HEK293 (cell line): ENCODE data around the gene AFF2.

Source experiments
- RBAK ChIP-seq: fragments of 450-650 bp; formaldehyde crosslinking; IDR thresholded peaks from 2 replicates; pipeline ENCODE4 v1.5.1; 2016; ENCODE audit warnings: missing biosample characterization, missing genetic modification characterization
- SP2 ChIP-seq: fragments of 450-650 bp; formaldehyde crosslinking; IDR thresholded peaks from 2 replicates; pipeline ENCODE4 v1.5.1; 2016; ENCODE audit warnings: missing biosample characterization, missing genetic modification characterization
- ZNF121 ChIP-seq: fragments of 450-650 bp; formaldehyde crosslinking; IDR thresholded peaks from 2 replicates; pipeline ENCODE4 v1.5.1; 2016; ENCODE audit warnings: missing biosample characterization, missing genetic modification characterization
- ZNF133 ChIP-seq: fragments of 450-650 bp; formaldehyde crosslinking; IDR thresholded peaks from 2 replicates; pipeline ENCODE4 v1.5.1; 2016; ENCODE audit warnings: missing biosample characterization, missing genetic modification characterization
- ZNF155 ChIP-seq: fragments of 450-650 bp; formaldehyde crosslinking; IDR thresholded peaks from 2 replicates; pipeline ENCODE4 v1.5.1; 2016; ENCODE audit warnings: missing biosample characterization, missing genetic modification characterization
- ZNF394 ChIP-seq: fragments of 450-650 bp; formaldehyde crosslinking; IDR thresholded peaks from 2 replicates; pipeline ENCODE4 v1.5.1; 2016; ENCODE audit warnings: missing biosample characterization, missing genetic modification characterization, mild to moderate bottlenecking, moderate library complexity, borderline replicate concordance
- ZNF48 ChIP-seq: fragments of 450-650 bp; formaldehyde crosslinking; IDR thresholded peaks from 2 replicates; pipeline ENCODE4 v1.5.1; 2016; ENCODE audit warnings: missing biosample characterization, missing genetic modification characterization
- TF ChIP-seq, protein P1 (sequence below): fragments of 450-650 bp; formaldehyde crosslinking; IDR thresholded peaks from 2 replicates; pipeline ENCODE4 v1.5.1; 2016; ENCODE audit warnings: missing biosample characterization, missing genetic modification characterization
- TF ChIP-seq, protein P2 (sequence below): fragments of 450-650 bp; formaldehyde crosslinking; IDR thresholded peaks from 2 replicates; pipeline ENCODE4 v1.5.1; 2016; ENCODE audit warnings: missing biosample characterization, missing genetic modification characterization
- TF ChIP-seq, protein P3 (sequence below): fragments of 450-650 bp; formaldehyde crosslinking; IDR thresholded peaks from 2 replicates; pipeline ENCODE4 v1.5.1; 2016; ENCODE audit warnings: missing biosample characterization, missing genetic modification characterization
- TF ChIP-seq, protein P4 (sequence below): fragments of 450-650 bp; formaldehyde crosslinking; IDR thresholded peaks from 2 replicates; pipeline ENCODE4 v1.5.1; 2016; ENCODE audit warnings: missing biosample characterization, missing genetic modification characterization

DNA sequence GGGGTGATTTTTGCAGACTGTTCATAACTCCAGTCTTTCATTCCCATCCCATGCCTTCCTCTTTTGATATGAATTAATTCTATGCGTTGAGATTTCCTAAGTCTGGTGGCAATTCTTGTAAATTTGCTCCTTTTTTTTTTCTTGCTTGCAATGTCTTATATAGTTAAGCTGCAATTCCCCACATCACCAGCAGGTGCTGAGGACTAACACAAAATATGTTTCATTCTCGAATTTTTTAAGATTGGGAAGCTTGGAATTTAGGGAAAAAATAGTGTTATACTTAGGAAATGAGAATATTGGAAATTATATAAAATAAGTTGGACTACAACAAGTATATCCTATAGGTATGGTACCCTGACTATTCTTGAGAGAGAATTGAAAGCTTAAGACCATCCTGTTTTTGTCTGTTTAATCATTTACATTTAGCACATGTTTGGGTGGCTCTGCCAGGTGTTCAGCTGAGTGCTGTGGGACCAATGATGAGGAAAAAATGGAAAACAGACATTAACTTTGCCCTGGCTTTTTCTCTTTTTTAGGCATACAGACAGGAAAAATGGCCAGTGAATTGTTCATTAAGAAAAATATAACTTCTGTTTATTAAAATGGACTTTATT is 30.2 kb downstream of the AFF2 start:
- TF ChIP-seq ZNF48 (tag by site-specific recombination) = no peak
- TF ChIP-seq ZNF121 (tag by site-specific recombination) = no peak
- no peak for TF ChIP-seq ZNF133 (tag by site-specific recombination)
- no peak for TF ChIP-seq ZNF155 (tag by site-specific recombination)
- TF ChIP-seq, protein P1, sequence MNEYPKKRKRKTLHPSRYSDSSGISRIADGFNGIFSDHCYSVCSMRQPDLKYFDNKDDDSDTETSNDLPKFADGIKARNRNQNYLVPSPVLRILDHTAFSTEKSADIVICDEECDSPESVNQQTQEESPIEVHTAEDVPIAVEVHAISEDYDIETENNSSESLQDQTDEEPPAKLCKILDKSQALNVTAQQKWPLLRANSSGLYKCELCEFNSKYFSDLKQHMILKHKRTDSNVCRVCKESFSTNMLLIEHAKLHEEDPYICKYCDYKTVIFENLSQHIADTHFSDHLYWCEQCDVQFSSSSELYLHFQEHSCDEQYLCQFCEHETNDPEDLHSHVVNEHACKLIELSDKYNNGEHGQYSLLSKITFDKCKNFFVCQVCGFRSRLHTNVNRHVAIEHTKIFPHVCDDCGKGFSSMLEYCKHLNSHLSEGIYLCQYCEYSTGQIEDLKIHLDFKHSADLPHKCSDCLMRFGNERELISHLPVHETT (tag by site-specific recombination) = no peak
- TF ChIP-seq ZNF394 = no peak
- TF ChIP-seq, protein P2, sequence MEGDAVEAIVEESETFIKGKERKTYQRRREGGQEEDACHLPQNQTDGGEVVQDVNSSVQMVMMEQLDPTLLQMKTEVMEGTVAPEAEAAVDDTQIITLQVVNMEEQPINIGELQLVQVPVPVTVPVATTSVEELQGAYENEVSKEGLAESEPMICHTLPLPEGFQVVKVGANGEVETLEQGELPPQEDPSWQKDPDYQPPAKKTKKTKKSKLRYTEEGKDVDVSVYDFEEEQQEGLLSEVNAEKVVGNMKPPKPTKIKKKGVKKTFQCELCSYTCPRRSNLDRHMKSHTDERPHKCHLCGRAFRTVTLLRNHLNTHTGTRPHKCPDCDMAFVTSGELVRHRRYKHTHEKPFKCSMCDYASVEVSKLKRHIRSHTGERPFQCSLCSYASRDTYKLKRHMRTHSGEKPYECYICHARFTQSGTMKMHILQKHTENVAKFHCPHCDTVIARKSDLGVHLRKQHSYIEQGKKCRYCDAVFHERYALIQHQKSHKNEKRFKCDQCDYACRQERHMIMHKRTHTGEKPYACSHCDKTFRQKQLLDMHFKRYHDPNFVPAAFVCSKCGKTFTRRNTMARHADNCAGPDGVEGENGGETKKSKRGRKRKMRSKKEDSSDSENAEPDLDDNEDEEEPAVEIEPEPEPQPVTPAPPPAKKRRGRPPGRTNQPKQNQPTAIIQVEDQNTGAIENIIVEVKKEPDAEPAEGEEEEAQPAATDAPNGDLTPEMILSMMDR (tag by site-specific recombination) = no peak
- TF ChIP-seq, protein P3, sequence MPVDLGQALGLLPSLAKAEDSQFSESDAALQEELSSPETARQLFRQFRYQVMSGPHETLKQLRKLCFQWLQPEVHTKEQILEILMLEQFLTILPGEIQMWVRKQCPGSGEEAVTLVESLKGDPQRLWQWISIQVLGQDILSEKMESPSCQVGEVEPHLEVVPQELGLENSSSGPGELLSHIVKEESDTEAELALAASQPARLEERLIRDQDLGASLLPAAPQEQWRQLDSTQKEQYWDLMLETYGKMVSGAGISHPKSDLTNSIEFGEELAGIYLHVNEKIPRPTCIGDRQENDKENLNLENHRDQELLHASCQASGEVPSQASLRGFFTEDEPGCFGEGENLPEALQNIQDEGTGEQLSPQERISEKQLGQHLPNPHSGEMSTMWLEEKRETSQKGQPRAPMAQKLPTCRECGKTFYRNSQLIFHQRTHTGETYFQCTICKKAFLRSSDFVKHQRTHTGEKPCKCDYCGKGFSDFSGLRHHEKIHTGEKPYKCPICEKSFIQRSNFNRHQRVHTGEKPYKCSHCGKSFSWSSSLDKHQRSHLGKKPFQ (tag by site-specific recombination) = no peak
- TF ChIP-seq SP2 = no peak
- TF ChIP-seq, protein P4, sequence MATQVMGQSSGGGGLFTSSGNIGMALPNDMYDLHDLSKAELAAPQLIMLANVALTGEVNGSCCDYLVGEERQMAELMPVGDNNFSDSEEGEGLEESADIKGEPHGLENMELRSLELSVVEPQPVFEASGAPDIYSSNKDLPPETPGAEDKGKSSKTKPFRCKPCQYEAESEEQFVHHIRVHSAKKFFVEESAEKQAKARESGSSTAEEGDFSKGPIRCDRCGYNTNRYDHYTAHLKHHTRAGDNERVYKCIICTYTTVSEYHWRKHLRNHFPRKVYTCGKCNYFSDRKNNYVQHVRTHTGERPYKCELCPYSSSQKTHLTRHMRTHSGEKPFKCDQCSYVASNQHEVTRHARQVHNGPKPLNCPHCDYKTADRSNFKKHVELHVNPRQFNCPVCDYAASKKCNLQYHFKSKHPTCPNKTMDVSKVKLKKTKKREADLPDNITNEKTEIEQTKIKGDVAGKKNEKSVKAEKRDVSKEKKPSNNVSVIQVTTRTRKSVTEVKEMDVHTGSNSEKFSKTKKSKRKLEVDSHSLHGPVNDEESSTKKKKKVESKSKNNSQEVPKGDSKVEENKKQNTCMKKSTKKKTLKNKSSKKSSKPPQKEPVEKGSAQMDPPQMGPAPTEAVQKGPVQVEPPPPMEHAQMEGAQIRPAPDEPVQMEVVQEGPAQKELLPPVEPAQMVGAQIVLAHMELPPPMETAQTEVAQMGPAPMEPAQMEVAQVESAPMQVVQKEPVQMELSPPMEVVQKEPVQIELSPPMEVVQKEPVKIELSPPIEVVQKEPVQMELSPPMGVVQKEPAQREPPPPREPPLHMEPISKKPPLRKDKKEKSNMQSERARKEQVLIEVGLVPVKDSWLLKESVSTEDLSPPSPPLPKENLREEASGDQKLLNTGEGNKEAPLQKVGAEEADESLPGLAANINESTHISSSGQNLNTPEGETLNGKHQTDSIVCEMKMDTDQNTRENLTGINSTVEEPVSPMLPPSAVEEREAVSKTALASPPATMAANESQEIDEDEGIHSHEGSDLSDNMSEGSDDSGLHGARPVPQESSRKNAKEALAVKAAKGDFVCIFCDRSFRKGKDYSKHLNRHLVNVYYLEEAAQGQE = no peak
- TF ChIP-seq RBAK (tag by site-specific recombination) = no peak
